Activated CD4-positive, alpha-beta T cell treated with anti-CD3 and anti-CD28 coated beads for 1 hour (primary cell): ENCODE results near the gene ST6GALNAC3.

Experiments used
- DNase-seq: peaks from one replicate; pipeline ENCODE4 v3.0.0-alpha.2; 2020

Gene ST6GALNAC3

GRCh38 chr1:76146184-76146583 is 71.6 kb downstream of the ST6GALNAC3 start:
- DNase-seq = no peak

GRCh38 chr1:76147917-76148316 is 73.4 kb downstream of the ST6GALNAC3 start:
- DNase-seq = no peak

GRCh38 chr1:76148460-76148859 is 73.9 kb downstream of the ST6GALNAC3 start:
- no peak for DNase-seq

- DNase-seq = no peak
Observed at GRCh38 chr1:76153841-76154205, 79.3 kb downstream of the ST6GALNAC3 start.

GRCh38 chr1:76154206-76154956 is 79.8 kb downstream of the ST6GALNAC3 start:
- DNase-seq = peak; percentile 73

- no peak for DNase-seq
Observed at GRCh38 chr1:76156987-76157386, 82.4 kb downstream of the ST6GALNAC3 start.

GRCh38 chr1:76158126-76158525 is 83.6 kb downstream of the ST6GALNAC3 start:
- no peak for DNase-seq

GRCh38 chr1:76160225-76160624 is 85.7 kb downstream of the ST6GALNAC3 start:
- no peak for DNase-seq

- DNase-seq = no peak
Observed at GRCh38 chr1:76161451-76161850, 86.9 kb downstream of the ST6GALNAC3 start.

GRCh38 chr1:76162254-76162653 is 87.7 kb downstream of the ST6GALNAC3 start:
- no peak for DNase-seq

GRCh38 chr1:76164165-76164564 is 89.6 kb downstream of the ST6GALNAC3 start:
- no peak for DNase-seq

GRCh38 chr1:76170084-76170483 is 95.5 kb downstream of the ST6GALNAC3 start:
- DNase-seq = no peak

GRCh38 chr1:76170513-76170912 is 96.0 kb downstream of the ST6GALNAC3 start:
- no peak for DNase-seq

GRCh38 chr1:76176000-76176399 is 101.5 kb downstream of the ST6GALNAC3 start:
- no peak for DNase-seq

- DNase-seq = no peak
Observed at GRCh38 chr1:76177615-76178014, 103.1 kb downstream of the ST6GALNAC3 start.

- no peak for DNase-seq
Observed at GRCh38 chr1:76179219-76179698, 104.7 kb downstream of the ST6GALNAC3 start.

- DNase-seq = no peak
Observed at GRCh38 chr1:76185207-76185606, 110.7 kb downstream of the ST6GALNAC3 start.

- DNase-seq = no peak
Observed at GRCh38 chr1:76186554-76187170, 112.1 kb downstream of the ST6GALNAC3 start.

GRCh38 chr1:76187436-76187835 is 112.9 kb downstream of the ST6GALNAC3 start:
- no peak for DNase-seq

- no peak for DNase-seq
Observed at GRCh38 chr1:76189310-76189709, 114.8 kb downstream of the ST6GALNAC3 start.

- no peak for DNase-seq
Observed at GRCh38 chr1:76190749-76191424, 116.3 kb downstream of the ST6GALNAC3 start.

- no peak for DNase-seq
Observed at GRCh38 chr1:76191561-76191960, 117.0 kb downstream of the ST6GALNAC3 start.

- no peak for DNase-seq
Observed at GRCh38 chr1:76198452-76198851, 123.9 kb downstream of the ST6GALNAC3 start.

- DNase-seq = no peak
Observed at GRCh38 chr1:76202670-76203069, 128.1 kb downstream of the ST6GALNAC3 start.
